Measurements from ENCODE around the gene PLXNA4.

- TF ChIP-seq CTCF (IDR thresholded peaks at IDR 0.05) (no peak), POLR2A (IDR thresholded peaks at IDR 0.05) (no peak)
These were observed 34.6 kb downstream of the PLXNA4 start for GRCh38 chr7:132541656-132542055.

All from lower leg skin (tissue), 3 donors.